Spleen (tissue), 7 donors: Measurements from ENCODE around the gene OR2L13.

Experiments used
- POLR2A ChIP-seq, 3 donors: fragments of 450-650 bp; IDR thresholded peaks; one replicate each; pipeline ENCODE4 v1.5.1; 2017; ENCODE audit warnings: antibody characterized with exemption in 3 of 3, mild to moderate bottlenecking in 1 of 3
- TF ChIP-seq, protein P1 (sequence below), 11 experiments: fragments of 200-600 bp in 7 of 11; fragments of 450-650 bp in 4 of 11; sonication (generic) in 4 of 11; IDR thresholded peaks in 8 of 11; conservative IDR thresholded peaks in 3 of 11; 1 replicate in 7 of 11; 2 replicates in 4 of 11; pipeline versions ENCODE4 v1.4.0 to v1.8.0; 2016 to 2021; ENCODE audit warnings: antibody characterized with exemption in 11 of 11, inconsistent platforms in 4 of 11, mild to moderate bottlenecking in 1 of 11
- donor health status: DM: no; HTN: no; CAD: no; lungs with moderate emphysema.
- donor health status: DM: no; HTN: no; CAD: no.
- donor health status: DM: no; HTN: no; CAD: no.

DNA sequence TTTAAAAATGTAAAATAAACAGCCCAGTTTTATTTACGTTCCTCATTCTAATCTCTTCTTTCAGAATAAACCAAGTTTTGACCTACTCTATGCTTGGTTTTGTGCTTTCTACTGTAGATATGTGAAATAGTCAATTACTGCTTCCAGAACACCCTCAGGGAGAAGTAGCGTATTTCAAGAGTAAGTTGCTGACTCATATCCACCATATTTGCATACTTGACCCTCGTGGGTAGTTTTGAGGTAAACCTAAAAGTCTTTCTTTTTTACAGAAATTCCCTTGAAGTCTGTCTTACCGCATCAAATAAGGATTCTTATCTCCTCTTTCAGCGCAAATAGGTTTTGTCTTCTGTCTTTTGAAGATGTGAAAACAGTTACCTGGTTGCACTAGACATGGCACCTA lies 49.8 kb upstream of the OR2L13 start:
- TF ChIP-seq, protein P1, sequence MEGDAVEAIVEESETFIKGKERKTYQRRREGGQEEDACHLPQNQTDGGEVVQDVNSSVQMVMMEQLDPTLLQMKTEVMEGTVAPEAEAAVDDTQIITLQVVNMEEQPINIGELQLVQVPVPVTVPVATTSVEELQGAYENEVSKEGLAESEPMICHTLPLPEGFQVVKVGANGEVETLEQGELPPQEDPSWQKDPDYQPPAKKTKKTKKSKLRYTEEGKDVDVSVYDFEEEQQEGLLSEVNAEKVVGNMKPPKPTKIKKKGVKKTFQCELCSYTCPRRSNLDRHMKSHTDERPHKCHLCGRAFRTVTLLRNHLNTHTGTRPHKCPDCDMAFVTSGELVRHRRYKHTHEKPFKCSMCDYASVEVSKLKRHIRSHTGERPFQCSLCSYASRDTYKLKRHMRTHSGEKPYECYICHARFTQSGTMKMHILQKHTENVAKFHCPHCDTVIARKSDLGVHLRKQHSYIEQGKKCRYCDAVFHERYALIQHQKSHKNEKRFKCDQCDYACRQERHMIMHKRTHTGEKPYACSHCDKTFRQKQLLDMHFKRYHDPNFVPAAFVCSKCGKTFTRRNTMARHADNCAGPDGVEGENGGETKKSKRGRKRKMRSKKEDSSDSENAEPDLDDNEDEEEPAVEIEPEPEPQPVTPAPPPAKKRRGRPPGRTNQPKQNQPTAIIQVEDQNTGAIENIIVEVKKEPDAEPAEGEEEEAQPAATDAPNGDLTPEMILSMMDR (IDR thresholded peaks at IDR 0.05 in 8 of 11, conservative IDR thresholded peaks at IDR 0.05 in 3 of 11) = no peak
- no peak for TF ChIP-seq POLR2A (IDR thresholded peaks at IDR 0.05)
